Adipocyte (in vitro differentiated cells): Measurements from ENCODE around the gene SELENOH.
"Not testable (repeated sequence)": the region's sequence is repeated elsewhere in the genome, so short reads cannot be mapped to it uniquely, and the experiment has no call there.

Experiments used
- DNase-seq: peaks from one replicate; pipeline ENCODE4 v3.0.0-alpha.2; 2015; ENCODE audit warnings: low read depth
- H3K27me3 ChIP-seq: replicated peaks from 2 replicates; pipeline ENCODE4 v1.7.0; 2013; ENCODE audit warnings: mild to moderate bottlenecking, low read length, moderate library complexity; ENCODE audit not compliant: control insufficient read depth, insufficient read depth
- H3K36me3 ChIP-seq: 2 replicates; pipeline ENCODE4 v1.7.0; 2013; ENCODE audit warnings: low read length, mild to moderate bottlenecking, moderate library complexity; ENCODE audit not compliant: control insufficient read depth, insufficient read depth, severe bottlenecking
- H3K4me1 ChIP-seq: 2 replicates; pipeline ENCODE4 v1.7.0; 2013; ENCODE audit warnings: mild to moderate bottlenecking, low read length, moderate library complexity; ENCODE audit not compliant: control insufficient read depth, insufficient read depth
- H3K4me3 ChIP-seq: 2 replicates; pipeline ENCODE4 v1.7.0; 2013; ENCODE audit warnings: mild to moderate bottlenecking, low read length, moderate library complexity
- H3K9ac ChIP-seq: 2 replicates; pipeline ENCODE4 v1.7.0; 2013; ENCODE audit warnings: mild to moderate bottlenecking, low read length, moderate library complexity
- H3K9me3 ChIP-seq: 2 replicates; pipeline ENCODE4 v1.7.0; 2013; ENCODE audit warnings: mild to moderate bottlenecking, low read length, moderate library complexity; ENCODE audit not compliant: control insufficient read depth

The SELENOH gene

GRCh38 chr11:57741132-57742086, at the start of gene SELENOH:
TSS of gene SELENOH (plus strand) at chr11:57741491. CDS start at chr11:57741596, 105 bp downstream.
- peak within 1 kb of the TSS; percentile 98 for H3K4me3 ChIP-seq
- H3K9me3 ChIP-seq: no peaks in the 10 kb centered on the region
- H3K36me3 ChIP-seq: peaks cover 59% of the 10 kb centered on the region
- H3K27me3 ChIP-seq: no peaks in the 10 kb centered on the region
- H3K9ac ChIP-seq: peak within 1 kb of the TSS; percentile 98
- H3K4me1 ChIP-seq: peaks cover 42% of the 10 kb centered on the region
- DNase-seq: peak; percentile 98

GRCh38 chr11:57698843-57699365, 42.4 kb upstream of the SELENOH start:
- Histone ChIP-seq H3K4me3 (no peak overlapping the region), H3K9me3 (no peaks in the 10 kb centered on the region), H3K36me3 (peaks cover 86% of the 10 kb centered on the region)

GRCh38 chr11:57699813-57700212, 41.5 kb upstream of the SELENOH start:
- H3K4me3 ChIP-seq: no peak overlapping the region
- H3K9ac ChIP-seq: no peak overlapping the region
- H3K36me3 ChIP-seq: peaks cover 86% of the 10 kb centered on the region
- no peaks in the 10 kb centered on the region for H3K27me3 ChIP-seq
- no peak for DNase-seq
- peaks cover 16% of the 10 kb centered on the region for H3K4me1 ChIP-seq
- H3K9me3 ChIP-seq: no peaks in the 10 kb centered on the region

More at GRCh38 chr11:57698843-57699365, 42.4 kb upstream of the SELENOH start:
- Histone ChIP-seq H3K4me1 (peaks cover 12% of the 10 kb centered on the region), H3K9ac (no peak overlapping the region), H3K27me3 (no peaks in the 10 kb centered on the region)
- DNase-seq: no peak

GRCh38 chr11:57700425-57700824, 40.9 kb upstream of the SELENOH start:
- no peak overlapping the region for H3K4me3 ChIP-seq
- no peak for DNase-seq
- peaks cover 16% of the 10 kb centered on the region for H3K4me1 ChIP-seq
- peaks cover 83% of the 10 kb centered on the region for H3K36me3 ChIP-seq
- H3K27me3 ChIP-seq: no peaks in the 10 kb centered on the region
- no peak overlapping the region for H3K9ac ChIP-seq
- H3K9me3 ChIP-seq: no peaks in the 10 kb centered on the region

- no peak for DNase-seq
- H3K36me3 ChIP-seq: peaks cover 61% of the 10 kb centered on the region
Measured at GRCh38 chr11:57703341-57703740, 38.0 kb upstream of the SELENOH start.

GRCh38 chr11:57704932-57705331, 36.4 kb upstream of the SELENOH start:
- no peak overlapping the region for H3K9ac ChIP-seq
- peaks cover 45% of the 10 kb centered on the region for H3K36me3 ChIP-seq
- DNase-seq: no peak
- no peaks in the 10 kb centered on the region for H3K27me3 ChIP-seq
- H3K4me1 ChIP-seq: peaks cover 16% of the 10 kb centered on the region
- H3K4me3 ChIP-seq: no peak overlapping the region
- no peaks in the 10 kb centered on the region for H3K9me3 ChIP-seq

More at GRCh38 chr11:57703341-57703740, 38.0 kb upstream of the SELENOH start:
- no peaks in the 10 kb centered on the region for H3K27me3 ChIP-seq
- peaks cover 16% of the 10 kb centered on the region for H3K4me1 ChIP-seq
- no peak overlapping the region for H3K4me3 ChIP-seq
- no peak overlapping the region for H3K9ac ChIP-seq
- no peaks in the 10 kb centered on the region for H3K9me3 ChIP-seq

GRCh38 chr11:57705432-57705831, 35.9 kb upstream of the SELENOH start:
- not testable (repeated sequence) for H3K27me3 ChIP-seq, H3K9me3 ChIP-seq, H3K4me3 ChIP-seq, H3K9ac ChIP-seq, DNase-seq
- Histone ChIP-seq H3K36me3 (peaks cover 41% of the 10 kb centered on the region), H3K4me1 (peaks cover 16% of the 10 kb centered on the region)

- Histone ChIP-seq H3K36me3 (peaks cover 5% of the 10 kb centered on the region), H3K9ac (no peak overlapping the region), H3K9me3 (no peaks in the 10 kb centered on the region), H3K4me1 (peaks cover 23% of the 10 kb centered on the region), H3K27me3 (no peaks in the 10 kb centered on the region), H3K4me3 (no peak overlapping the region)
- peak; percentile 9 for DNase-seq
Measured at GRCh38 chr11:57709802-57710367, 31.4 kb upstream of the SELENOH start.

- Histone ChIP-seq H3K9me3 (no peaks in the 10 kb centered on the region), H3K9ac (peak within 1 kb of the TSS; percentile 98), H3K4me3 (peak within 1 kb of the TSS; percentile 99), H3K4me1 (peaks cover 23% of the 10 kb centered on the region), H3K27me3 (no peaks in the 10 kb centered on the region), H3K36me3 (peaks cover under 1% of the 10 kb centered on the region)
- peak; percentile 77 for DNase-seq
Measured at GRCh38 chr11:57711414-57712255, 29.7 kb upstream of the SELENOH start, which contains the start of gene MED19. TSS of gene MED19 (minus strand) at chr11:57712215. CDS start at chr11:57712179, 36 bp downstream.

- H3K9ac ChIP-seq: peak within 1 kb of the TSS; percentile 98
- no peaks in the 10 kb centered on the region for H3K36me3 ChIP-seq
- peaks cover 23% of the 10 kb centered on the region for H3K4me1 ChIP-seq
- DNase-seq: peak; percentile 99
- H3K9me3 ChIP-seq: no peaks in the 10 kb centered on the region
- no peaks in the 10 kb centered on the region for H3K27me3 ChIP-seq
- H3K4me3 ChIP-seq: peak within 1 kb of the TSS; percentile 99
Measured at GRCh38 chr11:57712256-57713150, 28.8 kb upstream of the SELENOH start, which contains the start of gene TMX2. TSS of gene TMX2 (plus strand) at chr11:57712593. CDS start at chr11:57712619, 26 bp downstream.
